Gastroesophageal sphincter (tissue), 4 donors: Measurements from ENCODE around the gene MICALL2. TPM values are rescaled to one million over a fixed set of nuclear protein-coding genes. Genes with fewer than 3 reads are reported as not detected.

Experiments used
- ATAC-seq: fragments of 150-250 bp; one replicate; pipeline ENCODE4 v1.9.1; 2016; ENCODE audit warnings: mild to moderate bottlenecking, moderate library complexity
- H3K27ac ChIP-seq, 4 donors: fragments of 200-600 bp; sonication (generic) in 3 of 4; 1 replicate in 3 of 4; 2 replicates in 1 of 4; pipeline ENCODE4 v1.5.1; 2016 to 2019
- H3K27me3 ChIP-seq: fragments of 200-600 bp; sonication (generic); one replicate; pipeline ENCODE4 v1.5.1; 2019
- H3K36me3 ChIP-seq, 2 donors: fragments of 200-600 bp; sonication (generic); one replicate each; pipeline ENCODE4 v1.5.1; 2019; ENCODE audit warnings: control low read depth in 1 of 2
- H3K4me1 ChIP-seq, 3 donors: fragments of 200-600 bp; sonication (generic); 1 replicate in 2 of 3; 2 replicates in 1 of 3; pipeline ENCODE4 v1.5.1; 2016 to 2019; ENCODE audit warnings: control low read depth in 2 of 3
- H3K4me3 ChIP-seq, 2 donors: fragments of 200-600 bp; sonication (generic); one replicate each; pipeline ENCODE4 v1.5.1; 2019; ENCODE audit warnings: mild to moderate bottlenecking in 1 of 2, moderate library complexity in 1 of 2
- H3K9me3 ChIP-seq, 3 donors: fragments of 200-600 bp; sonication (generic); one replicate each; pipeline ENCODE4 v1.5.1; 2017 to 2019; ENCODE audit warnings: control low read depth in 2 of 3
- EP300 ChIP-seq: sonication (generic); formaldehyde crosslinking; IDR thresholded peaks from one replicate; pipeline ENCODE4 v1.6.1; 2017; ENCODE audit warnings: antibody characterized with exemption, mild to moderate bottlenecking
- POLR2A ChIP-seq, 2 donors: fragments of 450-650 bp; IDR thresholded peaks; one replicate each; pipeline ENCODE4 v1.6.1; 2017; ENCODE audit warnings: antibody characterized with exemption in 2 of 2, mild to moderate bottlenecking in 2 of 2, moderate library complexity in 1 of 2
- POLR2AphosphoS5 ChIP-seq: sonication (generic); formaldehyde crosslinking; IDR thresholded peaks from one replicate; pipeline ENCODE4 v1.6.1; 2017; ENCODE audit warnings: antibody characterized with exemption
- WGBS, 2 donors: methylation state at CpG; one replicate each; pipeline ENCODE4 v1.1.5; 2018; ENCODE audit warnings: low coverage in 1 of 2; 5-methylcytosine and 5-hydroxymethylcytosine counted together
- total RNA-seq, 4 donors: library from RNA; depleted of rRNA; stranded (reverse); fragments of >200 nt; gene quantifications; one replicate each; pipeline ENCODE4 v1.1.0, GENCODE V29; 2016
- TF ChIP-seq, protein P1 (sequence below), 4 experiments: fragments of 200-600 bp in 2 of 4; fragments of 450-650 bp in 2 of 4; sonication (generic) in 1 of 4; IDR thresholded peaks; one replicate each; pipeline ENCODE4 v1.5.1; 2017 to 2019; ENCODE audit warnings: antibody characterized with exemption in 4 of 4, mild to moderate bottlenecking in 2 of 4, moderate library complexity in 2 of 4

Gene MICALL2
- total RNA-seq, 4 donors from 2014 or later, result 6.6 to 19.5 (median 15.0) TPM

DNA sequence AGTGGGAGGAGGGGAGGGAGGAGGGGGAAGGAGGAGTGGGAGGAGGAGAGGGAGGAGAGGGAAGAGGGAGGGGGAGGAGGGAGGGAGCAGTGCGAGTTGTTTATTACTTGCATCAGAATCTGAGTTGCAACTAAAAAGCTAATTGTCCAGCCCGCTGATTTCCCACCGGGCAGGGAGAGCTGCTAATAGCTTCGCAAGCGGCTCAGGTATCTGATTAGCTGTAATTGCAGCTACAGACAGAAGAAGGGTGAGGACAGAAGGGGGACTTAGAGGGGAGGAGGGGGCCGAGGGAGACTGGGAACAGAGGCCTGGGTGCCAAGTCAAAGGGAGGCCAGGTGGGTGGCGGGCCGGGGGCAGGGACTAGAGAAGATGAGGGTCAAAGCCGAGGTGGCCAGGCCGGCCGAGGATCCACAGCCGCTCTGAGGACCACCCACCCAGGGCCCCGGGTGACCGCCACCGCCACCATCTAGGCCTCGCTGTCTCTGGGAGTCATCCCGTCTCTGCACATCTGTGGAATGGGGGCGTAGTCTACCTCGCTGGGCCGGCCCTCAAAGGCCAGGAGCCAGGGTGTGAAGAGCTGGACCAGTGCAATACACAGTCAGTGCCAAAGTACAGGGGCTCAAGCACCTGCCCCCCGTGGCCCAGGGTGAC lies 54.2 kb downstream of the MICALL2 start:
- Histone ChIP-seq H3K27ac (no peak overlapping the region), H3K9me3 (peaks cover 0 to 26% (median 4%) of the 10 kb centered on the region in 3 donors), H3K4me3 (no peak overlapping the region), H3K36me3 (no peaks in the 10 kb centered on the region), H3K4me1 (peaks cover 0 to 10% (median 0%) of the 10 kb centered on the region in 3 donors), H3K27me3 (peaks cover 100% of the 10 kb centered on the region)
- ATAC-seq, result no peak
- 48 to 51% methylated on average over 10 to 12 of the region's 21 CpGs for WGBS, 2 donors
- TF ChIP-seq, protein P1, sequence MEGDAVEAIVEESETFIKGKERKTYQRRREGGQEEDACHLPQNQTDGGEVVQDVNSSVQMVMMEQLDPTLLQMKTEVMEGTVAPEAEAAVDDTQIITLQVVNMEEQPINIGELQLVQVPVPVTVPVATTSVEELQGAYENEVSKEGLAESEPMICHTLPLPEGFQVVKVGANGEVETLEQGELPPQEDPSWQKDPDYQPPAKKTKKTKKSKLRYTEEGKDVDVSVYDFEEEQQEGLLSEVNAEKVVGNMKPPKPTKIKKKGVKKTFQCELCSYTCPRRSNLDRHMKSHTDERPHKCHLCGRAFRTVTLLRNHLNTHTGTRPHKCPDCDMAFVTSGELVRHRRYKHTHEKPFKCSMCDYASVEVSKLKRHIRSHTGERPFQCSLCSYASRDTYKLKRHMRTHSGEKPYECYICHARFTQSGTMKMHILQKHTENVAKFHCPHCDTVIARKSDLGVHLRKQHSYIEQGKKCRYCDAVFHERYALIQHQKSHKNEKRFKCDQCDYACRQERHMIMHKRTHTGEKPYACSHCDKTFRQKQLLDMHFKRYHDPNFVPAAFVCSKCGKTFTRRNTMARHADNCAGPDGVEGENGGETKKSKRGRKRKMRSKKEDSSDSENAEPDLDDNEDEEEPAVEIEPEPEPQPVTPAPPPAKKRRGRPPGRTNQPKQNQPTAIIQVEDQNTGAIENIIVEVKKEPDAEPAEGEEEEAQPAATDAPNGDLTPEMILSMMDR (IDR thresholded peaks at IDR 0.05), result no peak
- TF ChIP-seq EP300 (no peak), POLR2AphosphoS5 (no peak), POLR2A (IDR thresholded peaks at IDR 0.05) (no peak)

DNA sequence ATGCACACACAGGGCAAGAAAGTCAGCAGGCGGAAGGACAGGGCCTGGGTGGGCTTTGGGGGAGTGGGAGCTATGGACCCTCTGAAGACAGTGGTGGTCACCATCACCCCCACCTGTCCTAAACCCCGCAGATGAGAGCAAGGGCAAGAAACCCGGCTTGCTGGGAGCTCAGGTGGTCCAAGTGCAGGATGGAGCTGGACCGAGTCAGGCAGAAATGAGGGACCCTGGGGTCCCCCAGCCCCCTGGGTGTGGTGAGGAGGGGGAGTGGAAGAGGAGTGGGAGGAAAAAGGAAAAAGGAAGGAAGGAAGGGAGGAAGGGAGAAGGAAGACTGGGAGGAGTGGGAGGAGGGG lies 54.8 kb downstream of the MICALL2 start:
- no peak for ATAC-seq
- Histone ChIP-seq H3K4me1 (peaks cover 0 to 10% (median 0%) of the 10 kb centered on the region in 3 donors), H3K27me3 (peaks cover 100% of the 10 kb centered on the region), H3K9me3 (peaks cover 0 to 26% (median 4%) of the 10 kb centered on the region in 3 donors), H3K36me3 (no peaks in the 10 kb centered on the region), H3K27ac (no peak overlapping the region), H3K4me3 (no peak overlapping the region)
- 20% methylated on average over 1 of the region's 4 CpGs; no CpG with 5 or more reads in 1 of the 2 donors for WGBS, 2 donors
- no peak for TF ChIP-seq EP300
- TF ChIP-seq POLR2AphosphoS5, result no peak
- TF ChIP-seq POLR2A (IDR thresholded peaks at IDR 0.05), result no peak
- TF ChIP-seq, protein P1 (IDR thresholded peaks at IDR 0.05), result no peak

DNA sequence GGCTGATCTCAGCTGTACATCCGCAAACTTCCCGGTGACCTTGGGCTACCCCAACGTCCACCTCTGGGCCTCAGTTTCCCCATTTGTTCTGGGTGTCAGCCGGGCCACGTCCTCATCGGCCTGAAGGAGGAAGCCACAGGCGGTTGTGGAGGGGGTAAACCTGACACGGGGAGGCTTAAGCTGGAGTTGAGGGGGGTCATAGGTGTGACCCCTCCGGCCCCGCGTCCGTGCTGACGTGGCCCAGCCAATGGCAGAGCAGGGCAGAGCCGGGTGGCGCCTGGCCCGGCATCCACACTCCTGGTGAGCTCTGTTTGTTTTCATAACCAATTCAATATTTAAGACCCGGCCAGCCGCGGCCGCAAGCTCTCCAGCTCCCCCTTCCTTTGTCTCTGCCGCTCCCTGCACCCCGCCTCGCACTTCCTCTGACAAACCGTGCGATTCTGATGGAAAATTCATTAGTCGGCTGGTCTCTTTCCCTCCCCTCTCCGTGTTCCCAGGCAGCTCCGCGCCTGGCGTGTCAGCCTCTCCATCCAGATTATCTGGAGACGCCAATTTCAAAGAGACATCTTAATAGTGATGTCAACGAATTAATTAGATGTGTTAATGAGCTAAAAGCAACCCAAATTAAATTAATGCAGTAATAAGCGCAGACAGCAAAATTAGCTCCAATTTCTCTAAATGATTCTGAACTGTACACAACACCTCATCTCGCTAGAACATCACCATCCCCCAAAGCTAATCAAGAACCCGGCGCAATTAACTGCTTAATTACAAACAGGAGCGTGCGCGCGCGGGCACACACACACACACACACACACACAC lies 55.4 kb downstream of the MICALL2 start:
- H3K9me3 ChIP-seq, result peaks cover 0 to 26% (median 4%) of the 10 kb centered on the region in 3 donors
- ATAC-seq, result no peak
- H3K4me3 ChIP-seq, result no peak overlapping the region
- 10% methylated on average over 21 of the region's 41 CpGs; no CpG with 5 or more reads in 1 of the 2 donors for WGBS, 2 donors
- H3K4me1 ChIP-seq, result peaks cover 0 to 10% (median 0%) of the 10 kb centered on the region in 3 donors
- no peak overlapping the region for H3K27ac ChIP-seq
- H3K27me3 ChIP-seq, result peaks cover 100% of the 10 kb centered on the region
- H3K36me3 ChIP-seq, result no peaks in the 10 kb centered on the region
- TF ChIP-seq POLR2A (IDR thresholded peaks at IDR 0.05) (no peak), POLR2AphosphoS5 (no peak), EP300 (no peak)
- TF ChIP-seq, protein P1 (IDR thresholded peaks at IDR 0.05), result no peak

DNA sequence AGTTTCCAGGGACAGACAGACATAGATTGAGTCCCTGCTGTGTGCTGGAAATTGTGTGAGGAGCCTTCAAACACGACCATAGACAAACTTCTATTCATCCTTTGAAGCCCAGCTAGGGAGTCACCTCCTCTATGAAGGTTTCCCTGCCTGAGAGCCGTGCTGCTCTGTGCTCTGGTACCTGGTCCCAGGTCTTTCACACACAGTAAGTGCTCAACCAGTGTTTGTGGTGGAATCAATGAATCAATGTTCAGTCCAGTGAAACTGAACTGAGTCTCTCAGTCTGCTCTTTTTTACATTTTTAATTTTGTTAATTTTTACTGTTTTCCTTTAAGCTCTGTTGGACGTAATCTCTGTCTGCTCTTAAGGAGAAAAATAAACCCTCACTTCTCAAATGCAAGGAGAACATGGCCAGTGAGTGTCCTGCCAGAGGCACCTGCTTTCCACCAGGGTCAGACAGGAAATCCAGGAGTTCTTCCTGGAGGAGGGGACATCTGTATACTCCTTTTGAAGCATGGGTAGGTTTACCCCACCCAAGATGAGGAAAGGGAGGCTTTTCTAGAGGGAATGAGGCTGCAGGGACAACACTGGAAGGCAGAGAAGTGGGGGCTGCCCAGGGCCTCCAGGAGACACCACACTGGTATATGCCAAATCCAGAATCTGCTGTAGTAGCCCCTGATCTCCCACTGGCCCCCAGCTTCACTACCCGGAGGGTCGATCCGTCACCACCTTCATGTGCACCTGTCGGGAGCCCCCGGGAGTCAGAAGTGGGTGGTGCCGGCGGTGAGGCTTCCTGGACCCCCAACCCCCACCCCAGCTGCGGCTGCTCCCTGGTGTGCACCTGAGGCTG lies 56.3 kb downstream of the MICALL2 start:
- Histone ChIP-seq H3K27ac (no peak overlapping the region), H3K27me3 (peaks cover 100% of the 10 kb centered on the region), H3K36me3 (no peaks in the 10 kb centered on the region), H3K4me1 (peaks cover 0 to 10% (median 0%) of the 10 kb centered on the region in 3 donors), H3K9me3 (peaks cover 0 to 26% (median 4%) of the 10 kb centered on the region in 3 donors), H3K4me3 (no peak overlapping the region)
- TF ChIP-seq EP300, result no peak
- TF ChIP-seq, protein P1 (IDR thresholded peaks at IDR 0.05), result no peak
- no peak for TF ChIP-seq POLR2A (IDR thresholded peaks at IDR 0.05)
- TF ChIP-seq POLR2AphosphoS5, result no peak
- ATAC-seq, result no peak
- WGBS, 2 donors, result 89 to 90% methylated on average over 1 to 2 of the region's 11 CpGs
